Adipocyte (in vitro differentiated cells): ENCODE results near the gene DDN.

Experiments
- DNase-seq: peaks from one replicate; pipeline ENCODE4 v3.0.0-alpha.2; 2015; ENCODE audit warnings: low read depth
- H3K27me3 ChIP-seq: replicated peaks from 2 replicates; pipeline ENCODE4 v1.7.0; 2013; ENCODE audit warnings: mild to moderate bottlenecking, low read length, moderate library complexity; ENCODE audit not compliant: control insufficient read depth, insufficient read depth
- H3K36me3 ChIP-seq: 2 replicates; pipeline ENCODE4 v1.7.0; 2013; ENCODE audit warnings: low read length, mild to moderate bottlenecking, moderate library complexity; ENCODE audit not compliant: control insufficient read depth, insufficient read depth, severe bottlenecking
- H3K4me1 ChIP-seq: 2 replicates; pipeline ENCODE4 v1.7.0; 2013; ENCODE audit warnings: mild to moderate bottlenecking, low read length, moderate library complexity; ENCODE audit not compliant: control insufficient read depth, insufficient read depth
- H3K4me3 ChIP-seq: 2 replicates; pipeline ENCODE4 v1.7.0; 2013; ENCODE audit warnings: mild to moderate bottlenecking, low read length, moderate library complexity
- H3K9ac ChIP-seq: 2 replicates; pipeline ENCODE4 v1.7.0; 2013; ENCODE audit warnings: mild to moderate bottlenecking, low read length, moderate library complexity
- H3K9me3 ChIP-seq: 2 replicates; pipeline ENCODE4 v1.7.0; 2013; ENCODE audit warnings: mild to moderate bottlenecking, low read length, moderate library complexity; ENCODE audit not compliant: control insufficient read depth

The DDN gene

DNA sequence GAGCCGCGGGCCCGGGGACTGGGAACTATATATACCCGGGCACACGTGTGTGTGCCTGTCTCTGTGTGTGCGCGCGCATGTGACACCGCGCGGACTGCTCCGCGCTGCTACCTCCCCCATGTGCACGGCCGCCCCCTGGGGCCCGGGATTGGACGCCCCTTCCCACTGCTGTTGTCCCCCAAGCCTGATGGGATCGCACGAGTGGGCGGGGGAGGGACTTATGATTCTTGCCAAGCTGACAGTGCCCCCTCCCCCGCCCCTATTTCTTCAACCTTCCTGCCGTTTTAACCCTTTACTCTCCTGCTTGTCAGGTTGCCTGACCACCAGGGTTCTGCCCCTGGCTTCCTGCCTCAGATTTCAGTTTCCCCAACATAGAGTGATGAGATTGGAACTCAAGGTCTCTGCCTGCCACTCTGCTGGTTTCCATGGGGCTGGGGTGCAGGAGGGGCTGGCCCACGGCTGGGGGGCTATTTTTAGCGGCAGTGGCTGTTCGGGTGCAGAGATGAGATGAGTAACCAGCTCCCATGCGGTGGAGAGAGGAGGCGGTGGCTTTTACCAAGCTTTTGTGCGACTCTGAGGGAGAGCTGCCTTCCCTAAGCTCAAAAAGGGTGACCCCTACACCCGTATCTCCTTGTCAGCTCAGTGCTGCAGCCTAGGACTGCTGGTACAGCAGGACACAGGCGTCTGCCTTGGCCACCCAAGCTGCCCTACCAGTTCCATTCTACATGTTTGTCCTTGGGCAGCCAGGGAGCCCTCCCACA is at the start of gene DDN:
Gene DDN (minus strand): TSS at position 5 of the 761 bp plus-strand sequence. CDS start 88 bp downstream, outside the sequence.
- Histone ChIP-seq H3K36me3 (peaks cover 41% of the 10 kb centered on the region), H3K4me3 (peak within 1 kb of the TSS; percentile 68), H3K9ac (peak within 1 kb of the TSS; percentile 20), H3K4me1 (peaks cover 18% of the 10 kb centered on the region), H3K27me3 (peaks cover 4% of the 10 kb centered on the region), H3K9me3 (no peaks in the 10 kb centered on the region)
- peak; percentile 42 for DNase-seq

DNA sequence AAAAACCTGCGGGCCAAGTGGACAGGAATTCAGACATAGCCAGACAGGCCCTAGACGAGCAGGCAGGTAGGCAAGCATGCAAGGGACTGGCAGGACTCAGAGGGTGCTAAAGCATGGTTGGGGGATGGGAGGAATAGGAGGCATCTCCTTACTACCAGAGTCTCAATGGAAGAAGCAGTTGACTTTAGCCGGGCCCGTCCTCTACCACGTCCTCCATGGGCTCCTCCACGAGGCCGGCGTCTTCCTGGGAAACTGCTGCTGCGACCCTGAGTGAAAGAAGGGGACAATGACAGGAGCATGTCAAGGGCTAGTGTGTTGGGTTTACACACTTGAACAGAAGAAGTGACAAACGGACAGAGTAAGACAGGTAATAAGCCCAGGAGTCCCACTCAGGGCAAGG is 49.8 kb upstream of the DDN start:
- no peak for DNase-seq
- Histone ChIP-seq H3K4me1 (no peaks in the 10 kb centered on the region), H3K36me3 (peaks cover 99% of the 10 kb centered on the region), H3K4me3 (no peak overlapping the region), H3K9ac (no peak overlapping the region), H3K27me3 (no peaks in the 10 kb centered on the region), H3K9me3 (no peaks in the 10 kb centered on the region)

DNA sequence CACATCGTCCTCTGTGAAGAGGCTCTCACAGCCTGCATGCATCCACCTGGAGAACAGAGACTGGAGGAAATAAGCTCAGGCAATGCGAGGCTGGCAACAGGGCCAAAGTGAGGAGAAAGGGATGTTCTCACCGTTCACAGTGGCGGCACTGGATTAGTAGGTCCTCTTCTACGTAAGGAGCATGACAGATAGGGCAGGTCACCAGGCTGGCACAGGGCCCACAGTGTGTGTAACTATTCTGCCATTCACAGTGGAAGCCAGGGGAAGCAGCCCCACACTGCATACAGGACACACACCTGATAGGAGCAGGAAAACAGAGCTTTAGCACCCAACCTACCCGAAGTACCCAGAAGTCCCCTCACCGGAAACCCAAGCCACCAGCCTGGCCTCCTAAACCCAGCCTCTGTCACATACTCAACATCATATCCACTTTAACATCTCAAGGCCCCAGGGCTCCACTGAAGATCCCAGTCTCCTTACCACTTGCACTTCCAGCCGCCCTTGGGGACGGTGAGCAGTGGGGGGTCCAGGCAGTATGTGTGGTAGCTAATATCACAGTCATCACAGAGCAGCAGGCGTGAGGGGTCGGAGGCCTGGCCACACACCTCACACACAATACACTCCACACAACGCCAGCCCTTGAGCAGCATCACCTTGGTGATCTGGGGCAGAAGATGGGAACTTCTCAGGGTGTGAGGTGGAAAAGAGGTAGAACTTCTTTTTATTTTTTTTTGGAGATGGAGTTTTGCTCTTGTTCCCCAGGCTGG is 47.1 kb upstream of the DDN start:
- H3K27me3 ChIP-seq = no peaks in the 10 kb centered on the region
- no peaks in the 10 kb centered on the region for H3K4me1 ChIP-seq
- H3K36me3 ChIP-seq = peaks cover 99% of the 10 kb centered on the region
- no peak for DNase-seq
- no peaks in the 10 kb centered on the region for H3K9me3 ChIP-seq
- no peak overlapping the region for H3K9ac ChIP-seq
- no peak overlapping the region for H3K4me3 ChIP-seq

DNA sequence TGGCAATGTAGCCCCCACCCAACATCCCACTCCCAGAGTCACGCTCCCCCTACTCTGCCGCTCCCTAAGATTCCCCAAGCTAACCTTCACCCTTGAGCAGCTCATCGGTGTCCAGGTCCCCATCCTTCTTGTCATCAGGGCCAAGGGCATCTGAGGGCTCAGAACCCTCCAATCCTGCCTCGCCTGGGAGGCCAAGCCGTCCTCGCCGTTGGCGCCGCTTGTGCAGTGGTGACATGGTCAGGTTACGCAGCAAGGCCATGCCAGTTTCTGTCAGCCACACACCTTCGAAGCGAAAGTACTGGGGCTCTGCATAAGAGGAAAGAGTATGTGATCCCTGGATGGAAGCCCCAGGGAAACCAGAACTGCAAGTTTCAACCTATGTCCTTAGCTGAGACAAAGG is 45.5 kb upstream of the DDN start:
- no peaks in the 10 kb centered on the region for H3K4me1 ChIP-seq
- peaks cover 99% of the 10 kb centered on the region for H3K36me3 ChIP-seq
- H3K9ac ChIP-seq = no peak overlapping the region
- H3K27me3 ChIP-seq = no peaks in the 10 kb centered on the region
- H3K9me3 ChIP-seq = no peaks in the 10 kb centered on the region
- no peak overlapping the region for H3K4me3 ChIP-seq
- DNase-seq = no peak

DNA sequence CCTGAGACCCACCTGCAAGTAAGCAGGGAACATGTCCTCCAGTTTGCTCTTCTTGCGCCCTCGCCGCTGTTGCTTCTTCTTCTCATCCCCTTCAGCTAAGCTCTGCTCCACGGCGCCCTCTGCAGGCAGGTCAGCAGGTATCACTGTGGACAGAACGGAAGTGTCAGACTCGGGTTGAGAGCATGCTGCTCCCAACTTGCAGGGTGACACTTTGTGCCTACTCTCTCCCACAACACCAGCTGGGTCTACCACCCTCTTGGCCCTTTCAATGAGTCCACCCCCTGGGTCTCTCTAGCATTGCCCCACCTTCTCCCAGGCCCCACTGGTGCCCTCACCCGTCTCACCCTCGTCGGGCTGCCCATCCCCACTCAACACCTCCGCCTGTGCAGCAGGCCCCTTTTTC is 44.7 kb upstream of the DDN start:
- no peaks in the 10 kb centered on the region for H3K9me3 ChIP-seq
- H3K36me3 ChIP-seq = peaks cover 99% of the 10 kb centered on the region
- no peak overlapping the region for H3K9ac ChIP-seq
- no peaks in the 10 kb centered on the region for H3K27me3 ChIP-seq
- no peak overlapping the region for H3K4me3 ChIP-seq
- H3K4me1 ChIP-seq = no peaks in the 10 kb centered on the region
- peak; percentile 57 for DNase-seq

DNA sequence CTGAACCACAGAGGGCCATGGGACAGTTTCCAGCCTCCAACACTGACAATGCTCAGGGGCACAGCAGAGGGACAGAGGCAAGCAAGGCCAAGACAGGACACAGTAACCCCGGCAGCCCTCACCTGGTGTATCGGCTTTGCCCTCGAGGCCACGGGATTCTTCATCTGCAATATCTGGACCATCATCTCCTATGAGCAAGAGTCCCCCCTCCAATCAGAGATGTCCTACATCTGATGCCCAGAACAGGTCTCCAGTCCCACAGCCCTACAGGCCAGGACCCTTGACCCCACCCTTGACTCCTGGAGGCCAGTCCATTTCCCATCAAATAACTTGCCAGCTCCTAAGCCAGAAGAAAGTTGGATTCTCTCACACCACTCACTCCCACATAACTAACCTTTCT is 44.1 kb upstream of the DDN start:
- H3K4me1 ChIP-seq = no peaks in the 10 kb centered on the region
- no peak overlapping the region for H3K4me3 ChIP-seq
- H3K36me3 ChIP-seq = peaks cover 99% of the 10 kb centered on the region
- no peaks in the 10 kb centered on the region for H3K9me3 ChIP-seq
- no peak overlapping the region for H3K9ac ChIP-seq
- H3K27me3 ChIP-seq = no peaks in the 10 kb centered on the region
- DNase-seq = no peak

DNA sequence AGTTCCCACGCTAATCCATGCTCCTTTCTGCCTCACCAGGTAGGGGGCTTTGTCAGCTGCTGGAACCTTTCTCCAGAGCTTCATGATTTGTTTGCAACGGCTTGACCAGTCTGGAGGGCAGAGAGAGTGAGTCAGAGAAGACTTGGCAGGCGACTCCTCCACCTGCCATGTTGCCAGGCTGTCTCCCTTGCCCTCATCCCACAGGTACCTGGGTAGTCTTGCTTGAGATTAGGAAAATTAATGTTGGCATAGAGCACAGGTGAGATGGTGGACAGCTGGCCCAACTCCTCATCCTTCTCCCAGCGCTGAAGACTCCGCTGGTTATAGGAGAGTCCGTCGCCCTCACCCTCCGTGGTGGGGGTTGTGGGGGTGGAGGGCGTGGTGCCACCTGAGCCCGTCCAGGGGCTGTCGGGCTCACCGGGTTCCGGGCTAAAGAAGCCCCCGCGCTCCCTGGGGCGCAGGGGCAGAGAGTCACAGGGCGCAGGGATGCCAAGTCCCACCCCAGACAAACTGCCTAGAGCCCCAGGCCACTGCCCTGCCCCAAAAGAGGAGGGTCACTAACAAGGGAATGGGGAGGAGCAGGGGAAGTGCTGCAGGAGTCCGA is 42.8 kb upstream of the DDN start:
- Histone ChIP-seq H3K4me1 (no peaks in the 10 kb centered on the region), H3K9me3 (no peaks in the 10 kb centered on the region), H3K9ac (no peak overlapping the region), H3K36me3 (peaks cover 99% of the 10 kb centered on the region), H3K27me3 (no peaks in the 10 kb centered on the region), H3K4me3 (no peak overlapping the region)
- no peak for DNase-seq

DNA sequence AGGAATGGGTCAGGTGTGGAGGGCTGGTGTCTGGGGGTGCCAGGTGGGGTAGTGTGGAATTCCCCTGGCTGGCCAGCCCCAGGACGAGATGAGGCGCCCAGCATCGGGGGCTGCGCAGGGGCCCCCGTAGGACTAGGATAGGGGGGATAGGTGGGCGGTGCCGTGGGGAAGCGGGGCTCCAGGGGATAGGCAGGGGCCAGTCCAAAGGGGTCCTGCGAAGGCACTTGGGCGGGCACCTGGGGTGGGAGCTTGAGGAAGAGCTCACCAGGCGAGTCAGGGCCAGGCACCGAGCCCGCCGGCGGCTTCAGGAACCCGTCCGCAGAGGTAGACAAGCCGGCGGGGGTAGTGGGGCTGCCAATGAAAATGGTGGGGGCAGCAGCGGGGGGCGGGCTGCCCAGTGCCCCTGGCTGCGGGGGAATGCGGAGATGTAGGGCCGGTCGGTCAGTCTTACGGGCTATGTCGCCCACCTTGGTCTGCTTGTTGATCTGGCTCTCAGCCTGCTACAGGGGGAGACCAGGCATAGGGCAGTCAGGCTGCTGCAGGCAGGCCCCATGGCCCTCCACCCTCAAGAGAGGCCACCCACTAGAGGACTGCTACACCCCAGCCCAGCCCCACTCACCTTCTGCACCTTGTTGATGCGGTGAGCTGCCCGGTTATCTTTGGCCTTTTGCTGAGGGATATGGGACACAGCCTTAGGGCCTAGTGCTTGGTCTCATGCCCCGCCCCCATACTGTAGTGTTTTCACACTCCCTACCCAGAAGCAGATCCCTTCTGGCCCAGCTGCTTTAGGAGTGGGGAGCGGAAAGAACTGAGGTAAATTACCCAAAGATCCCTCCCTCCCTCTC is 42.1 kb upstream of the DDN start:
- Histone ChIP-seq H3K9me3 (no peaks in the 10 kb centered on the region), H3K9ac (no peak overlapping the region), H3K27me3 (no peaks in the 10 kb centered on the region), H3K4me3 (no peak overlapping the region), H3K4me1 (no peaks in the 10 kb centered on the region), H3K36me3 (peaks cover 97% of the 10 kb centered on the region)
- DNase-seq = no peak

DNA sequence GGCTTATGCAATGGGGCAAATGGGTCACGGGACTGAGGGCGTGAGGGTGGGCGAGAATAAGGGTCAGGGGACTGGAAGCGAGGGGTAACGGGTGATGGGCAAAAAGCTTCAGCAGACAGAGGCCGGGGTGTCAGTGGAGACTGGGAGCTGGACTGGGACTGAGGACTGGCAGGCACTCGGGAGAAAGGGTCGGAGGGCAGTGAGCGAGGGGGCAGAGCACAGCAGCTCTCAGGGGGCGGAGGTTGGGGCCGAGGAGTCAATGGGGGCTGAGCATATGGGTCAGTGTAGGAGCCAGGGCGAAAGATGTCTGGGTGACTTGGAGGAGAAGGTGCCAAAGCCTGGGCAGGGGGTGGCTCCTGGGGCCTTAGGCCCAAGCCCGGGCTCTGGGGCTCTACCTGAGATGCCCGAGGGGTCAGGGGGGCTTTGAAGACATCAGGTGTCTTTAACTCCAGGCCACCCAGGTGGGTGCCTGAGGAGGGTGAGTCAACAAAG is 41.2 kb upstream of the DDN start:
- no peaks in the 10 kb centered on the region for H3K9me3 ChIP-seq
- no peak for DNase-seq
- no peak overlapping the region for H3K4me3 ChIP-seq
- no peak overlapping the region for H3K9ac ChIP-seq
- H3K36me3 ChIP-seq = peaks cover 94% of the 10 kb centered on the region
- no peaks in the 10 kb centered on the region for H3K27me3 ChIP-seq
- H3K4me1 ChIP-seq = no peaks in the 10 kb centered on the region

DNA sequence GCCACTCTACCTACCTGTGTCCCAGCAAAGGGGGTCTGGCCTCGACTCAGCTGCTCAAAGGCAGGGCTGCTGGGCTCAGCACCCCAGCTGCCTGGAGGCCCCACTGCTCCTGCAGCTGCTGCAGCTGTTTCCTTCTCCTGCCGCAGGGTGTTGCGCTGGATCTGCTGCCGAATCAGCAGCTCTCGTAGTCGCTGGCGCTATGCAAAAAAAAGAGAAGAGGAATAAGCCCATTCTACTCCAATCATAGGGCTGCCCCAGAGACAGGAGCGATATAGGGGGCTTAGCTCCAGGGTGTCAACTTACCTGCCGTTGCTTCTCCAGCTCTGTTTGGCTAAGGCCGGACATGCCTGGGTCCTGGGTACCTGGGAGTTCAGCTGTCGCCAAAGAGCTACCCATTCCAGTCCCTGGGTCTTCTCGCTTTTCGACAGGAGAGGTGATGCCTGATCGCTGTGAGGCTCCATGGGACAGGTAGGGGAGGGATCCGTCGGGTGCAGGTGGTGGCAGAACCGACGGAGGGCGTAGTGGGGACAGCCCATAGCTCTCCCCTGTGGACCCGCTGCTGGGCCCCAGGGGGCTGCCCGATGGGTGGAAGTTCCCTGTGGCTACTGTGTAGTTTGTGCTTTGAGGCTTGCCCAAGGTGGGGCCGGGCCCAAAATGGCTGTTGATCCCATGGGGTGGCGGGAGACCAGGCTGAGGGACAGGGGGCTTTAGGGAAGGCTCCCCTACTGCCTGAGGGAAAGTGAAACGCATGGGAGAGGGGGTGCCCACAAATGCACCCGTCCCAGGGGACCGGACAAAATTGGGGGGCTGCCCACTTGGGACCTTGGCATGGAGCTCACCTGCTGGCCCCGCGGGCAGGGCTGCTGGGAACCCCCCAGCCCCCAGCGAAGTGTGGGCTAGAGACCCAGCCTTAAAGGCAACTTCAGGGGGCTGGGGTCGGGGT is 40.5 kb upstream of the DDN start:
- Histone ChIP-seq H3K4me3 (no peak overlapping the region), H3K36me3 (peaks cover 94% of the 10 kb centered on the region), H3K9ac (no peak overlapping the region), H3K27me3 (no peaks in the 10 kb centered on the region), H3K9me3 (no peaks in the 10 kb centered on the region), H3K4me1 (no peaks in the 10 kb centered on the region)
- DNase-seq = no peak
